Epithelial cell of proximal tubule (primary cell): ENCODE measurements around the gene PRF1. TPM values are rescaled to one million over a fixed set of nuclear protein-coding genes. Genes with fewer than 3 reads are reported as not detected.

Experiments
- DNase-seq: peaks from one replicate; pipeline ENCODE4 v3.0.0-alpha.2; 2011; ENCODE audit warnings: low read depth
- H3K4me3 ChIP-seq: 2 replicates; pipeline ENCODE4 v1.5.1; 2011; ENCODE audit warnings: low read depth, mild to moderate bottlenecking, low read length
- total RNA-seq: library from RNA; depleted of rRNA; stranded (reverse); fragments of >200 nt; gene quantifications from 2 replicates; pipeline ENCODE4 v1.2.3, GENCODE V29; 2015
- TF ChIP-seq, protein P1 (sequence below): conservative IDR thresholded peaks from 2 replicates; pipeline ENCODE4 v1.5.1; 2012; ENCODE audit warnings: low read depth, mild to moderate bottlenecking, low read length

The PRF1 gene
- total RNA-seq, 1 donor from 2014 or later, result not detected

DNA sequence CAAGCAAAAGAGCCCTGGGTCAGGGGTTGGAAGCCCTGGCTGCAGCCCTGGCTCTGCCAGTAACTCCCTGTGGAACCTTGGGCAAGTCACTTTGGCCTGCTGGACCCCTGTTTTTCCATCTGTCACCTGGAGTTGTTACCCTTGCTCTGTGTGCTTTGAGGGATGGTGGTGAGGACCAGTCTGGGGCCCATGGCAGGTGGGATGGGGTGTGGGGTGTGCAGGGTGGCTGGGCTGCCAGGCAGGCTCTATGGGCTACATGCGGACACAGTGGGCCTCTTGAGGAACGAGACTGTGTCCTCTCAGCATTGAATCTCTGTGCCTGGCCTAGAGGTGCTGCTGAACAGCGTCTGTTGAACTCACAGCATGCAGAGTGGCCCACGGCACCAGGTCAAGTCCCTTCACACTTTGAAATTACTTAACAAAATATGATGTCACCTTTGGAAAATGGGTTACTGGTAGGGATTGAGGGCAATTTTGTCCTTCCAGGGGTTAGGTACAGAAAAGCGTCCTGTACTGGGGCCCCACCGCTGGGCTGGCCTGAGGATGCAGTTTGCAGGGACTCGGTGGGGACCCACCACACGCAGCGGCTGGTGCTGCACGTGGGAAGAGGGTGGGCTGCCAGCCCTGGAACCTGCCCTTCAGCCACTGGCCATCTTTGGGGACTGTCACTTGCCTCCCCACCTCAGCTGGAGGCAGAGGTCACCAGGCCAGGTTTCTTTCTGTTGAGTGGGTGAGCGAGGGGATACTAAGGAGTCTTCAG, 45.3 kb downstream of the PRF1 start:
- DNase-seq, result no peak
- no peak overlapping the region for H3K4me3 ChIP-seq
- TF ChIP-seq, protein P1, sequence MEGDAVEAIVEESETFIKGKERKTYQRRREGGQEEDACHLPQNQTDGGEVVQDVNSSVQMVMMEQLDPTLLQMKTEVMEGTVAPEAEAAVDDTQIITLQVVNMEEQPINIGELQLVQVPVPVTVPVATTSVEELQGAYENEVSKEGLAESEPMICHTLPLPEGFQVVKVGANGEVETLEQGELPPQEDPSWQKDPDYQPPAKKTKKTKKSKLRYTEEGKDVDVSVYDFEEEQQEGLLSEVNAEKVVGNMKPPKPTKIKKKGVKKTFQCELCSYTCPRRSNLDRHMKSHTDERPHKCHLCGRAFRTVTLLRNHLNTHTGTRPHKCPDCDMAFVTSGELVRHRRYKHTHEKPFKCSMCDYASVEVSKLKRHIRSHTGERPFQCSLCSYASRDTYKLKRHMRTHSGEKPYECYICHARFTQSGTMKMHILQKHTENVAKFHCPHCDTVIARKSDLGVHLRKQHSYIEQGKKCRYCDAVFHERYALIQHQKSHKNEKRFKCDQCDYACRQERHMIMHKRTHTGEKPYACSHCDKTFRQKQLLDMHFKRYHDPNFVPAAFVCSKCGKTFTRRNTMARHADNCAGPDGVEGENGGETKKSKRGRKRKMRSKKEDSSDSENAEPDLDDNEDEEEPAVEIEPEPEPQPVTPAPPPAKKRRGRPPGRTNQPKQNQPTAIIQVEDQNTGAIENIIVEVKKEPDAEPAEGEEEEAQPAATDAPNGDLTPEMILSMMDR, result no peak

DNA sequence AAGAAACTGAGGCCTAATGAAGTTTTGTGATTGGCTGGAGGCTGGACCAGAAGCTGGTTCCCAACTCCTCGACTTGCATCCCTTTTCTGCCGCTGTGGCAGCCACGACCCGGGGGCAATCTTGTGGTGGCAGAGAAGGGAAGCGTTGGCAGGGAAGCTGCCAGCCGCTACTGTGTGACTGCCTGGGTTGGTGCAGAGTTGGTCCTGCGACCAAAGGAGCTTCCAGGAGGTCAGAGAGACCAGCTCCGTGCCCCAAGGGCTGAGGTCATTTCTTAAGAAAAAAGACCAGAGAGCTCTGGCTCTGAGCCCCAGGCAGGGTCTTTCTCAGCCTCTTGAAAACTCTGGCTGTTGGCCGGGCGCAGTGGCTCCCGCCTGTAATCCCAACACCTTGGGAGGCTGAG, 47.2 kb downstream of the PRF1 start:
- H3K4me3 ChIP-seq, result no peak overlapping the region
- TF ChIP-seq, protein P1, result no peak
- no peak for DNase-seq

DNA sequence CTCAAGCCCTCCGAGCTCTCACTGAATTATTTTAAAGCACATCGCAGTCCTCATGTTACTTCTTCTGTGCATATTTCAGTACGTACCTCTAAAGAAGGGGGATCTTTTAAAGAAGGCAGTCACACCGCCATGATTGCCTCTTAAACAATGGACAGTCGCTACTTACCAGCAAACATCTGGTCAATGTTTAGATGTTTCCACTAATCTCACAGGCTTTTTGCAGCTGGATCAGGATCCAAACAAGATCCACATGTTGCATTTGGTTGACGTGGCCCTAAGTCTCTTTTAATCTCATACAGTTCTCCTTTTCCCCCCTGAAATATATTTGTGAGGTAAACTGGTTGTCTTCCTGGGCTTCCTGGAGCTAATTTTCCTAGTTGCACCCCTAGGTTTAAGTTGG, 50.0 kb downstream of the PRF1 start:
- TF ChIP-seq, protein P1, result no peak
- DNase-seq, result no peak
- no peak overlapping the region for H3K4me3 ChIP-seq

DNA sequence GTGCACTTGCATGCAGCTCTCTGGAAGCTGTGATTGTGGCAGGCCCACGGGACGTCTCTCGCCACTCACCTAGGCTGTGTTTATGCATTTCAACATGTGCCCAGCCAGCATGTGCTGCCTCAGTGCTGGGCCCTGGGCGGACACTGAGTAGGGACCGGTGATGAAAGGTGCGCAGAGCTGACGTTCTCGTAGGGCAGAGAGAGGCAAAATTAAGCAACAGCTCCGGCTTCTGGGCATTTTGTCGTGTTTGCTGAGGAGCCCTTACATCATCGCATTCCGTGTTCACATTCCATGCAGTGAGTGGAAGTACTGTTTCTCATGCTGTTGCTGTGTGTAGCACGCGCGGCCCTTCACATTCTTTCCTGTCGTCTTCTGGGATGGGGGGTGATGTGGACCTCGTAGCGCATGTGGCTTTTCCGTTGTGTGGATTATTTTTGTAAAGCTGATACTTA, 50.5 kb downstream of the PRF1 start:
- DNase-seq, result peak; percentile 56
- H3K4me3 ChIP-seq, result no peak overlapping the region
- TF ChIP-seq, protein P1, result no peak

DNA sequence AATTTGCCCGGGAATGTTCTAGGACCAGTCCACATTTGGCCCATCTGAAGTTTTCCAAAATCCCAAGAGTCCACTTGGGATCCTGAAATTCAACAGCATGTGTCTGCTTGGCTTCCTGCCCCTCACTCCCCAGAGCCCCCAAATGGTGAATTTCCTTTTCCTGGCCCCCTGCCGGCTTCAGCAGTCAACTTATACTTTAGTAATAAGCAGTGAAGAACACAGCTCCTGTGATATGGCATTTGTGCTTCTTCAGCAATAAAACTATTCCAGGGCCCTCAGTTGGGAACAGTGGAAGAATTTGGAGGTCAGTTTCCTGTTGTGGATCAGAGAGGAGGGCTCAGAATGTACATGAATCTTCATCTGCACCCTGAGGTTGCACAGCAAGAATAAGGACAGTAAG, 51.1 kb downstream of the PRF1 start:
- DNase-seq, result no peak
- TF ChIP-seq, protein P1, result no peak
- no peak overlapping the region for H3K4me3 ChIP-seq

DNA sequence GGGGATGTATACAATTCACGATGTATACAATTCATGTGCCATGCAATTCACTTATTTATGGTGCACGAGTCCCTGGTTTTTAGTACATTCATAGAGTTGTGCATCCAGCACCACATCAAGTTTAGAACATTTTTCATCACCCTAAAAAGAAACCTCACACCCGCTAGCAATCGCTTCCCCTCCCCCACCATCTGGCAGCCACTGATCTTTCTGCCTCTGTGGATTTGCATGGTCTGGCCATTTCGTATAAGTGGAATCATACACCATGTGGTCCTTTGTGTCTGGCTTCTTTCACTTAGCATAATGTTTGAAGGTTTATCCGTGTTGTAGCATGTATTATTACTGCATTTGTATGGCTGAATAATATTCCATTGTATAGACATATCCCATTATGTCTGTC, 52.1 kb downstream of the PRF1 start:
- TF ChIP-seq, protein P1, result no peak
- DNase-seq, result no peak
- H3K4me3 ChIP-seq, result no peak overlapping the region

DNA sequence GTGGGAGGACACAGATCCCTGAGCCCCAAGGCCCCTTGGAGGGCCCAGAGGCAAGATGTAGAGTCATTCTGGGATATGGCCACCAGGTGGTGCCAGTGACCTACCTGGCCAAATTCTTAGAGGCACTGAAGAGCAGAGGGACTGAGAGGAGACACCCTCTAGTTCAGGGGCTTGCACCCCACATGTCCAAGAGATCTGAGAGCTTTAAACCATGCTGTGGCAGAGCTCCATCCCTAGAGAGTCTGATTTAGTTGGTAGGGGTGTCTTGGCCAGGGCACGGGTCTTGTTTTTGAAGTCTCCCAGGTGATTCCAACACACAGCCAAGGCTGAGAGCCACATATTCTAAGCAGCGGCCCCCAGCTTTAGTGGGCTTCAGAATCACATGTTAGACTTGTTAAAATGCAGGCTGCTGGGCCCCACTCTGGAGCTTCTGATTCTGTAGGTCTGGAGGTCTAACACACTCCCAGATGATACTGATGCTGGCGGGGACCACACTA, 52.5 kb downstream of the PRF1 start:
- TF ChIP-seq, protein P1, result peak; percentile 96
- no peak overlapping the region for H3K4me3 ChIP-seq
- DNase-seq, result no peak
